ENCODE results near the gene CDC42EP3.

CDC42EP3 gene

DNA sequence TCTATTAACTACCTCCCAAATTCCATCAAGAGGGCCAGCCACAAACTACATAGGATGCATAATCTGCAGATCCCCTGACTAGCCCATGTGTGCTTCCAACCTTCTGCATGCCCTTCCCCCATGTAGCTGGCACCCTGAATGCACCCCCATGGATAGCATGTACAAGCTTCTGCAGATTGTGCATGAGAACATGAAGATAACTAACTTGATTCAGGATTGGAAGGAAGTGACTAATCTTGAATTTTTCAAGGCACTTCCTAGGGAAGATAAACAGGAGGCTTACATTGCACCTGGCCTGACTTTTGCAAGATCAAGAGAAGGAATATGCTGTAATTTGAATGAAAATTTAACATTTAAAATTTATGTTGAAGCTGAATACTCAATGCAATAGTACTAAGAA lies 66.7 kb downstream of the CDC42EP3 start:
- no peak overlapping the region for H3K9ac ChIP-seq (ENCODE audit: low read depth, low read length)
- H3K9me3 ChIP-seq (ENCODE audit: control insufficient read depth, insufficient read depth, low read length) = no peaks in the 10 kb centered on the region
- H3K4me1 ChIP-seq (ENCODE audit: control insufficient read depth, insufficient read depth, low read length) = no peaks in the 10 kb centered on the region
- no peaks in the 10 kb centered on the region for H3K27me3 ChIP-seq (ENCODE audit: control insufficient read depth, insufficient read depth, low read length)
- no peak overlapping the region for H3K4me3 ChIP-seq (ENCODE audit: low read depth, low read length)
- H3K36me3 ChIP-seq (ENCODE audit: control insufficient read depth, insufficient read depth, low read length) = no peaks in the 10 kb centered on the region

DNA sequence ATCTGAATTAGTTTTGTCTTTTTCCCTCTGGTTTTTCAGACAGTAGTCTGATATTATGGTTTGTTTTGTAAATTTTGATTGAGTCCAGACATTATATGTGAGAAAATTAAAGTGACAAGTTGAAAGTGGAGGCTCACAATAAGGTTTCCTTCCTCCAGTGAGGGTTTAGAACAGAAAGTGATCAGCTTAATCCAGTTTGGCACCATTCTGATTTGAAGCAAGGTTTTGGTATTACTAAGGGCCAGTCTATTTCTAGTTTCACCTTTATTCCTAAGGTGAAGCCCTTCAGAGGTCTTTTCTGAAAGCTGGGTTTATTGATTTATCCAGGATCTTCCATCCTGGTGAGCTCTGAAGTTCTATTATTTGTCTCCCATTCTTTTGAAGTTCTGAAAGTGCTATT lies 68.7 kb downstream of the CDC42EP3 start:
- Histone ChIP-seq H3K9ac (ENCODE audit: low read depth, low read length) (no peak overlapping the region), H3K27me3 (ENCODE audit: control insufficient read depth, insufficient read depth, low read length) (no peaks in the 10 kb centered on the region), H3K4me3 (ENCODE audit: low read depth, low read length) (no peak overlapping the region), H3K36me3 (ENCODE audit: control insufficient read depth, insufficient read depth, low read length) (no peaks in the 10 kb centered on the region), H3K9me3 (ENCODE audit: control insufficient read depth, insufficient read depth, low read length) (no peaks in the 10 kb centered on the region), H3K4me1 (ENCODE audit: control insufficient read depth, insufficient read depth, low read length) (no peaks in the 10 kb centered on the region)

DNA sequence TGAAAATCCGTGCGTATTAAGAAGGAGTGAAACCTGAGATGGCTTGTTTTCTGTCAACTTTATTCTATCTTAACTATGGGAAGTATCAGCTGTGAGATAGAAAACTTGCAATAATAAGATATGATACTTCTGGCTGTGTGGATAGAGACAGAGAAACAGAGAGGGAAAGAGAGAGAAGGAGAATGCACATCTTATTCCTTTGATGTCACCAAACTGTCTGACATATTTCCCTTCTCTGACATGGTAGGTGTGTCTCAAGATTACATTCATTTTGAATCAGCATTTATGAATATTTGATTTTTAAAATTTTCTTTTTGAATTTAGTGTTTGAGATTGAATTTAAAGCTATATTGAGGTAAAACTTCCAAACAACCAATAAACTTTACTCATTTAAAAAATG lies 69.4 kb downstream of the CDC42EP3 start:
- H3K9ac ChIP-seq (ENCODE audit: low read depth, low read length) = no peak overlapping the region
- no peaks in the 10 kb centered on the region for H3K4me1 ChIP-seq (ENCODE audit: control insufficient read depth, insufficient read depth, low read length)
- no peaks in the 10 kb centered on the region for H3K27me3 ChIP-seq (ENCODE audit: control insufficient read depth, insufficient read depth, low read length)

DNA sequence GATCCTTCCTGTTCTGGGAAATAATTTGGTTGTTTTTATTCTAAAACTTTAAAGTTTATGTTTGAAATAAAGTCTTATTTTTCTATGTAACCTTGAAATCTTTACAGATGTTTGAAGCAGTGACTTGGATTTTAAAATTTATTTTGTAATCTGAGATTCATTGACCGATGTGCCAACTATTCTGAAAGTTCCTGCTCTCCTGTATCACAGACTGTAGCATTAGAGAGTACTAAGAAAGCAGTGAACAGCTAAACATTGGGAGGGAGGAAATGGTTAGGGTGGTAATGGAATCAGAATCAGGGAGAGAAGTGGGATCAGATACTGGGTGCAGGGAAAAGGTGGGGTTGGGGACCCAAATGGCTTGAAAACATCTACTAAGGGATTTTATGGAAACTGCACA lies 69.9 kb downstream of the CDC42EP3 start:
- no peak overlapping the region for H3K4me3 ChIP-seq (ENCODE audit: low read depth, low read length)

More for the DNA sequence above, 69.4 kb downstream of the CDC42EP3 start:
- no peaks in the 10 kb centered on the region for H3K9me3 ChIP-seq (ENCODE audit: control insufficient read depth, insufficient read depth, low read length)
- H3K4me3 ChIP-seq (ENCODE audit: low read depth, low read length) = no peak overlapping the region
- H3K36me3 ChIP-seq (ENCODE audit: control insufficient read depth, insufficient read depth, low read length) = no peaks in the 10 kb centered on the region

DNA sequence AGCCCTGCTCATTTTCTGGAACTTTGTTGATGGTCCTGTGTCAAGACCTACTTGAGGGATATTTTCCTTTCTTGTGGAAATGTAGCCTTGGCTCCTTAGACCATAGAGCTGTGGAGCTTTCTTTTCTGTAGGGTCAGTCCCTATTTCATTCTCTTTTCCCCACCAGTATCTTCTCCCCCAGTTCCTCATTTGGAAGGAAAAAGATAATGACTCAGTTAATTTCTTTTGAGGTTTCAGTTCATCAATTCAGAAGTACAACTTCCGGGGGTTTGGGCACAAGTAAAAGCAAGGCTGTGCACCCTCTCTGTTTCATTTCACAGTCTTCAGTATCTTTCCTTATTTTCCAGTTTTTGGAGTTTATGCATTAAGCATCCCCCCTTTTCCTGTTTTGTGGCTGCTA lies 70.7 kb downstream of the CDC42EP3 start:
- Histone ChIP-seq H3K36me3 (ENCODE audit: control insufficient read depth, insufficient read depth, low read length) (no peaks in the 10 kb centered on the region), H3K27me3 (ENCODE audit: control insufficient read depth, insufficient read depth, low read length) (no peaks in the 10 kb centered on the region), H3K9me3 (ENCODE audit: control insufficient read depth, insufficient read depth, low read length) (no peaks in the 10 kb centered on the region), H3K4me1 (ENCODE audit: control insufficient read depth, insufficient read depth, low read length) (no peaks in the 10 kb centered on the region), H3K4me3 (ENCODE audit: low read depth, low read length) (no peak overlapping the region), H3K9ac (ENCODE audit: low read depth, low read length) (no peak overlapping the region)

More for the DNA sequence above, 69.9 kb downstream of the CDC42EP3 start:
- Histone ChIP-seq H3K27me3 (ENCODE audit: control insufficient read depth, insufficient read depth, low read length) (no peaks in the 10 kb centered on the region), H3K4me1 (ENCODE audit: control insufficient read depth, insufficient read depth, low read length) (no peaks in the 10 kb centered on the region), H3K9me3 (ENCODE audit: control insufficient read depth, insufficient read depth, low read length) (no peaks in the 10 kb centered on the region), H3K36me3 (ENCODE audit: control insufficient read depth, insufficient read depth, low read length) (no peaks in the 10 kb centered on the region), H3K9ac (ENCODE audit: low read depth, low read length) (no peak overlapping the region)

DNA sequence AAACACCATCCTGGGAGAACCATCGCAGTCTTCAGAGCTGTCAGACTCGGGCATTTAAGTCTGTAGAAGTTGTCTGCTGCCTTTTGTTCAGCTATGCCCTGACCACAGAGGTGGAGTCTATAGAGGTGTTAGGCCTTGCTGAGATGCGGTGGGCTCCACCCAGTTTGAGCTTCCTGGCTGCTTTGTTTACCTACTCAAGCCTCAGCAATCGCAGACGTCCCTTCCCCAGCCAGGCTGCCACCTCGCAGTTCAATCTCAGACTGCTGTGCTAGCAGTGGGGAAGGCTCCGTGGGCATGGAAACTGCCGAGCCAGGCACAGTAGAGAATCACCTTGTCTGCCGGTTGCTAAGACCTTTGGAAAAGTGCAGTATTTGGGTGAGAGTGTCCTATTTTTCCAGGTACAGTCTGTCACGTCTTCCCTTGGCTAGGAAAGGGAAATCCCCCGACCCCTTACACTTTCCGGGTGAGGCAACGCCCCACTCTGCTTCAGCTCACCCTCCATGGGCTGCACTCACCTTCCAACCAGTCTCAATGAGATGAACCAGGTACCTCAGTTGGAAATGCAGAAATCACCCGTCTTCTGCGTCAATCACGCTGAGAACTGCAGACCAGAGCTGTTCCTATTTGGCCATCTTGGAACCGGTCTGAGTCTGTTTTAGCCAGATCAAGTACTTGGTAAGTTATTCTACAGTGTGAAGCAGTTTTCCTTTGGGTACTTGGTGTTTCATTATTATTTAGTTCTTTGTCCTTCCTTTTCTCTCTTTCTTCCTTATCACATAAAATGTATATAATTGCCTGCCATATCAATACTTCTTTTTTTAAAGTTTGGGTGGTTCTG lies 71.5 kb downstream of the CDC42EP3 start:
- Histone ChIP-seq H3K9ac (ENCODE audit: low read depth, low read length) (no peak overlapping the region), H3K27me3 (ENCODE audit: control insufficient read depth, insufficient read depth, low read length) (no peaks in the 10 kb centered on the region), H3K4me3 (ENCODE audit: low read depth, low read length) (no peak overlapping the region), H3K4me1 (ENCODE audit: control insufficient read depth, insufficient read depth, low read length) (no peaks in the 10 kb centered on the region), H3K36me3 (ENCODE audit: control insufficient read depth, insufficient read depth, low read length) (no peaks in the 10 kb centered on the region), H3K9me3 (ENCODE audit: control insufficient read depth, insufficient read depth, low read length) (no peaks in the 10 kb centered on the region)

DNA sequence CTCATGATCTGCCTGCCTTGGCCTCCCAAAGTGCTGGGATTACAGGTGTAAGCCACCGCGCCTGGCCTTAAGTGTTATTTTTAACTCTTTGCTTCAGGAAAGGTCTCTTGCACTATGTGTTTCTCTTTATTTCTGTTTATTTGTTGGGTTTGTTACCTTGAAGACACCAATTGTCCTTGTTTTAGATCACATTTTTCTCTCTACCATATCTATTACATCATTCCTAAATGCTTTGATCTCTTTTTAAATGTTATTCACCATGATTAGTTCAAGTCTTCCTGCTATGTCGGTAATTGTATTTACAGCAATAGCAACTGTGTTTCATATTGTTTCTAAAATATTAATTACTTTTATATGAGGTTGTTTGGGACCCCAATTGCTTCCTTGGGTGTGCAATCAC lies 77.7 kb downstream of the CDC42EP3 start:
- Histone ChIP-seq H3K36me3 (ENCODE audit: control insufficient read depth, insufficient read depth, low read length) (no peaks in the 10 kb centered on the region), H3K9me3 (ENCODE audit: control insufficient read depth, insufficient read depth, low read length) (no peaks in the 10 kb centered on the region), H3K27me3 (ENCODE audit: control insufficient read depth, insufficient read depth, low read length) (no peaks in the 10 kb centered on the region), H3K4me1 (ENCODE audit: control insufficient read depth, insufficient read depth, low read length) (peaks cover 4% of the 10 kb centered on the region), H3K4me3 (ENCODE audit: low read depth, low read length) (no peak overlapping the region), H3K9ac (ENCODE audit: low read depth, low read length) (no peak overlapping the region)

DNA sequence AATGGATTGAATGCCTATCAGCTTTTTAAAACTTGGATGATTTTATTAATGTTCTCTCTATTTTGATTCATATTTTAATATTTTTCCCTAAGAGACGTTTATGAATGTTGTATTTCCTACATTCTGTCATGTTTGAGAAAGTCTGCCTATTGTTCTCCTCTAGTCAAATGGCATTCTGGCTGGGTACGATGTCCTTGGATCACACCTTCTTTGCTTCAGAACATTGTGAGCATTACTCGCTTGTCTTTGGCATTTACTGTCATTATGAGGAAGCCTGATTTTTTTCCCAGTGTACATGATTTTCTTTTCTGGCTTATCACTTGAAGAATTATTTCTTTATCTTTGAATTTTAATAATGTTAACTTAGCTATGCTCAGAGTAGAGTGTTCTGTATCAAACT lies 78.4 kb downstream of the CDC42EP3 start:
- Histone ChIP-seq H3K27me3 (ENCODE audit: control insufficient read depth, insufficient read depth, low read length) (no peaks in the 10 kb centered on the region), H3K9me3 (ENCODE audit: control insufficient read depth, insufficient read depth, low read length) (no peaks in the 10 kb centered on the region), H3K9ac (ENCODE audit: low read depth, low read length) (no peak overlapping the region), H3K4me1 (ENCODE audit: control insufficient read depth, insufficient read depth, low read length) (peaks cover 4% of the 10 kb centered on the region), H3K36me3 (ENCODE audit: control insufficient read depth, insufficient read depth, low read length) (no peaks in the 10 kb centered on the region), H3K4me3 (ENCODE audit: low read depth, low read length) (no peak overlapping the region)
